IMR-90 (cell line): ENCODE results near the gene NEGR1. TPM values are rescaled to one million over a fixed set of nuclear protein-coding genes. Genes with fewer than 3 reads are reported as not detected.

Experiments used
- ATAC-seq: fragments of 200-7000 bp; cut with Tn5 transposase; 2 replicates; pipeline ENCODE4 v1.9.1; 2020; ENCODE audit warnings: low read depth, mild to moderate bottlenecking, moderate library complexity
- BruUV-seq: library from RNA; stranded (reverse); fragments of 400-500 nt; replicated peaks from 2 replicates; lab custom pipeline; 2021; lab: Mats Ljungman, UMichigan
- CTCF ChIA-PET: fragments of 300-600 bp; formaldehyde crosslinking; extraction: SDS; loops from one replicate; lab custom pipeline; 2021; ENCODE audit warnings: antibody characterized with exemption; lab: Yijun Ruan, JAX
- POLR2A ChIA-PET: fragments of 300-600 bp; sonication (Branson Sonifier 250); formaldehyde crosslinking; loops from one replicate; lab custom pipeline; 2022; ENCODE audit warnings: antibody characterized with exemption; ENCODE audit not compliant: unreplicated experiment; lab: Charles Lee
- DNase-seq: peaks from one replicate; pipeline ENCODE4 v3.0.0; 2013
- H2AFZ ChIP-seq: replicated peaks from 2 replicates; pipeline ENCODE3; 2013; ENCODE audit warnings: low read length, mild to moderate bottlenecking; ENCODE audit not compliant: poor library complexity
- H2AK5ac ChIP-seq: 2 replicates; pipeline ENCODE4 v1.6.1; 2013; ENCODE audit warnings: low read depth, low read length, inconsistent platforms
- H2AK9ac ChIP-seq: replicated peaks from 2 replicates; pipeline ENCODE3; 2013; ENCODE audit warnings: mild to moderate bottlenecking, low read depth, low read length, moderate library complexity; ENCODE audit not compliant: poor library complexity
- H2BK120ac ChIP-seq: 2 replicates; pipeline ENCODE4 v1.6.1; 2013; ENCODE audit warnings: low read depth, low read length, inconsistent platforms
- H2BK15ac ChIP-seq: 3 replicates; pipeline ENCODE4 v1.6.1; 2013; ENCODE audit warnings: low read depth, low read length, inconsistent platforms
- H2BK20ac ChIP-seq: 2 replicates; pipeline ENCODE4 v1.6.1; 2013; ENCODE audit warnings: low read depth, mild to moderate bottlenecking, inconsistent platforms, low read length, moderate library complexity
- H2BK5ac ChIP-seq: 2 replicates; pipeline ENCODE4 v1.6.1; 2013; ENCODE audit warnings: mild to moderate bottlenecking, low read depth, low read length, inconsistent platforms; ENCODE audit not compliant: poor library complexity, severe bottlenecking
- H3K14ac ChIP-seq: replicated peaks from 2 replicates; pipeline ENCODE4 v1.6.1; 2013; ENCODE audit warnings: low read depth, low read length, inconsistent platforms
- H3K18ac ChIP-seq: 2 replicates; pipeline ENCODE4 v1.6.1; 2013; ENCODE audit warnings: low read depth, low read length, control low read depth
- H3K23ac ChIP-seq: 2 replicates; pipeline ENCODE4 v1.6.1; 2013; ENCODE audit warnings: low read depth, low read length, inconsistent platforms
- H3K27ac ChIP-seq: 2 replicates; pipeline ENCODE4 v1.5.1; 2013; ENCODE audit warnings: mild to moderate bottlenecking, control low read depth, low read length; ENCODE audit not compliant: insufficient read depth
- H3K27me3 ChIP-seq: 2 replicates; pipeline ENCODE4 v1.6.1; 2013; ENCODE audit warnings: low read length; ENCODE audit not compliant: control insufficient read depth, insufficient read depth
- H3K36me3 ChIP-seq: 2 replicates; pipeline ENCODE4 v1.6.1; 2013; ENCODE audit warnings: low read length, mixed read lengths; ENCODE audit not compliant: control insufficient read depth, insufficient read depth
- H3K4ac ChIP-seq: 2 replicates; pipeline ENCODE4 v1.6.1; 2013; ENCODE audit warnings: low read depth, low read length, inconsistent platforms
- H3K4me1 ChIP-seq: 2 replicates; pipeline ENCODE4 v1.6.1; 2013; ENCODE audit warnings: low read length, mixed read lengths; ENCODE audit not compliant: control insufficient read depth, insufficient read depth
- H3K4me2 ChIP-seq: 2 replicates; pipeline ENCODE4 v1.6.1; 2013; ENCODE audit warnings: low read depth, mild to moderate bottlenecking, control low read depth, low read length, moderate library complexity
- H3K4me3 ChIP-seq: 2 replicates; pipeline ENCODE4 v1.5.1; 2013; ENCODE audit warnings: low read depth, mild to moderate bottlenecking, control low read depth, low read length, moderate library complexity; ENCODE audit not compliant: insufficient read depth
- H3K56ac ChIP-seq: 2 replicates; pipeline ENCODE4 v1.6.1; 2013; ENCODE audit warnings: low read length, inconsistent platforms; ENCODE audit not compliant: insufficient read depth; ENCODE audit errors: extremely low read depth
- H3K79me1 ChIP-seq, 2 experiments: 2 replicates each; pipeline ENCODE4 v1.6.1; 2013; ENCODE audit warnings: low read length in 2 of 2, inconsistent platforms in 1 of 2, low read depth in 1 of 2
- H3K9ac ChIP-seq: 2 replicates; pipeline ENCODE4 v1.6.1; 2013; ENCODE audit warnings: low read depth, low read length, control low read depth
- H3K9me1 ChIP-seq: 2 replicates; pipeline ENCODE4 v1.6.1; 2013; ENCODE audit warnings: low read length, inconsistent platforms; ENCODE audit not compliant: insufficient read depth
- H3K9me3 ChIP-seq: 2 replicates; pipeline ENCODE4 v1.6.1; 2013; ENCODE audit warnings: low read length; ENCODE audit not compliant: control insufficient read depth, insufficient read depth
- H4K20me1 ChIP-seq: 2 replicates; pipeline ENCODE4 v1.6.1; 2013; ENCODE audit warnings: low read length, inconsistent platforms; ENCODE audit not compliant: insufficient read depth
- H4K5ac ChIP-seq: 2 replicates; pipeline ENCODE4 v1.6.1; 2013; ENCODE audit warnings: mild to moderate bottlenecking, low read depth, low read length, control low read depth
- H4K8ac ChIP-seq, 2 experiments: 2 replicates each; pipeline ENCODE4 v1.6.1; 2013; ENCODE audit warnings: low read depth in 2 of 2, low read length in 2 of 2, control low read depth in 1 of 2, inconsistent platforms in 1 of 2
- H4K91ac ChIP-seq: 2 replicates; pipeline ENCODE4 v1.6.1; 2013; ENCODE audit warnings: low read depth, low read length, inconsistent platforms; ENCODE audit not compliant: insufficient read depth
- MAFK ChIP-seq: IDR thresholded peaks from 2 replicates; pipeline ENCODE4 v1.6.1; 2012; ENCODE audit warnings: low read depth, low read length, improper control_type of control experiment
- NFE2L2 ChIP-seq: fragments of 150-350 bp; IDR thresholded peaks from 2 replicates; pipeline ENCODE4 v1.6.1; 2016; ENCODE audit warnings: low read depth, mild to moderate bottlenecking, low read length
- POLR2A ChIP-seq: IDR thresholded peaks from 2 replicates; pipeline ENCODE4 v1.6.1; 2012; ENCODE audit warnings: mild to moderate bottlenecking, low read depth, low read length
- WGBS, 2 experiments: methylation state at CpG; one replicate each; pipeline versions ENCODE4 v1.1.5 to v1.1.7; 2013; ENCODE audit warnings: missing lambda C conversion rate in 2 of 2; ENCODE audit not compliant: insufficient read length in 1 of 2; ENCODE audit errors: extremely low coverage in 2 of 2; 5-methylcytosine and 5-hydroxymethylcytosine counted together
- dilution Hi-C: fragments of 300-500 bp; cut with HindIII; formaldehyde crosslinking; loops from one replicate; pipeline ENCODE4 v1.14.3; 2018; ENCODE audit warnings: low sequenced_read_pairs; ENCODE audit not compliant: unreplicated experiment
- in situ Hi-C: fragments of 300-500 bp; cut with MboI; formaldehyde crosslinking; loops from 3 replicates; pipeline ENCODE4 v1.14.3; 2019; ENCODE audit warnings: low sequenced_read_pairs, inconsistent platforms, mixed read lengths
- intact Hi-C: fragments of 100-400 bp; cut with micrococcal nuclease; formaldehyde crosslinking; loops from 2 replicates; pipeline ENCODE4 v1.10.0; 2022
- polyA plus RNA-seq, 3 experiments: library from polyadenylated mRNA; depleted of rRNA; stranded (reverse); fragments of >200 nt; gene quantifications; 2 replicates each; pipeline ENCODE4 v1.2.3, GENCODE V29; 2012; ENCODE audit warnings: low replicate concordance in 1 of 3
- total RNA-seq: library from RNA; depleted of rRNA; stranded (reverse); fragments of >200 nt; gene quantifications from 2 replicates; pipeline ENCODE4 v1.2.3, GENCODE V29; 2012

Gene NEGR1
- total and polyA plus RNA-seq, 2 of the 4 experiments (the other 2 are of a cell fraction), result 5.1 to 9.1 TPM

DNA sequence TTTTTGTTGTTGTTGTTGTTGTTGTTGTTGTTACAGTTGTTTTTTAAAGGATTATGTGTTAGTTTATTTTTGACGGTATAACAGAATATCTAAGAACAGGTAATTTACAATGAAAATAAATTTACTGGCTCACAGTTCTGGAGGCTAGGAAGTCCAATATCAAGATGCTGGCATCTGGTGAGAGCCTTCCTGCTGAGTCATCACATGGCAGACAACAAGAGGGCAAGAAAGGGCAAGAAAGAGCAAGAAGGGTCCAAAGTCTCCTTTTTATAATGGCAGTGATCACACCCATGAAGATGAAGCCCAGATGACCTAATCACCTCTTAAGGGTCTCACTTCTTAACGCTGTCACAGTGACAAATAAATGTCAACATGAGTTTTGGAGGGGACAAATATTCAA, 142.1 kb downstream of the NEGR1 start:
- Histone ChIP-seq H2BK5ac (no peak overlapping the region), H3K56ac (no peak overlapping the region), H3K9me3 (no peaks in the 10 kb centered on the region), H2BK120ac (no peak overlapping the region), H3K36me3 (no peaks in the 10 kb centered on the region), H3K4me2 (no peak overlapping the region), H2BK15ac (no peak overlapping the region), H4K5ac (no peak overlapping the region), H3K9me1 (no peaks in the 10 kb centered on the region), H3K4me3 (no peak overlapping the region), H2AFZ (no peak overlapping the region), H3K27ac (no peak overlapping the region), H2AK9ac (no peak overlapping the region), H4K8ac (no peak overlapping the region), H3K4me1 (no peaks in the 10 kb centered on the region), H3K18ac (no peak overlapping the region), H2BK20ac (no peak overlapping the region), H3K79me1 (no peaks in the 10 kb centered on the region; a peak in 1 of 4 replicates), H3K9ac (no peak overlapping the region), H3K4ac (no peak overlapping the region), H4K91ac (no peak overlapping the region), H3K14ac (no peak overlapping the region), H3K27me3 (no peaks in the 10 kb centered on the region), H3K23ac (no peak overlapping the region), H2AK5ac (no peak overlapping the region), H4K20me1 (no peaks in the 10 kb centered on the region)
- ChIA-PET CTCF (no interaction called here), POLR2A (no interaction called here)
- dilution Hi-C loops (no loop called here), in situ Hi-C loops (no loop called here), intact Hi-C loops (no loop called here)
- no peak for DNase-seq
- no peak for ATAC-seq
- no CpG with 5 or more reads among the region's 2 CpGs for WGBS, 2 experiments
- no TSS peak for BruUV-seq
- TF ChIP-seq MAFK, result peak; percentile 59
- no peak for TF ChIP-seq NFE2L2
- TF ChIP-seq POLR2A, result no peak
